Peyer's patch (tissue), 4 donors: ENCODE results near the gene C1QL1.

Experiments
- CTCF ChIP-seq, 6 experiments: fragments of 450-650 bp in 4 of 6; fragments of 200-600 bp in 2 of 6; sonication (generic) in 1 of 6; IDR thresholded peaks; one replicate each; pipeline ENCODE4 v1.5.1; 2017 to 2019; ENCODE audit warnings: antibody characterized with exemption in 6 of 6, mild to moderate bottlenecking in 3 of 6, moderate library complexity in 1 of 6
- POLR2A ChIP-seq, 2 donors: fragments of 450-650 bp; IDR thresholded peaks; one replicate each; pipeline ENCODE4 v1.5.1; 2017; ENCODE audit warnings: antibody characterized with exemption in 2 of 2, mild to moderate bottlenecking in 2 of 2, moderate library complexity in 2 of 2

- TF ChIP-seq CTCF (IDR thresholded peaks at IDR 0.05) (no peak), POLR2A (IDR thresholded peaks at IDR 0.05) (no peak)
These were observed 40.1 kb upstream of the C1QL1 start for GRCh38 chr17:45008216-45008615.
